ENCODE data around the gene PARD3.

The PARD3 gene

DNA sequence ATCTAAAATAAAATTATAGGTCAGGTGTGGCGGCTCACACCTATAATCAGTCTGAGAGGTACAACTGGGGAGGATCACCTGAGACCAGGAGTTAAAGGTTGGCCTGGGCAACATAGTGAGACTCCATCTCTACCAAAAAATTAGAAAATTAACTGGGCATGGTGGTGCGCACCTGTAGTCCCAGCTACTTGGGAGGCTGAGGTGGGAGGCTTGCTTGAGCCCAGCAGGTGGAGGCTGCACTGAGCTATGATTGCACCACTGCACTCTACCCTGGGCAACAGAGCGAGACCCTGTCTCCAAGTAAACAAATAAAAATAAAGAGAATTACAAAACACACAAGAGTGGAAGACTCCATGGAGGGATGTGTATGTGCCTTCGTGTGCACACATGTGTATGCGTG is 171.5 kb downstream of the PARD3 start:
- no peak for DNase-seq

- no peak for DNase-seq
These were observed 173.1 kb downstream of the PARD3 start for GRCh38 chr10:34641913-34642558.

- DNase-seq = no peak
These were observed 173.8 kb downstream of the PARD3 start for GRCh38 chr10:34641147-34641912.

DNA sequence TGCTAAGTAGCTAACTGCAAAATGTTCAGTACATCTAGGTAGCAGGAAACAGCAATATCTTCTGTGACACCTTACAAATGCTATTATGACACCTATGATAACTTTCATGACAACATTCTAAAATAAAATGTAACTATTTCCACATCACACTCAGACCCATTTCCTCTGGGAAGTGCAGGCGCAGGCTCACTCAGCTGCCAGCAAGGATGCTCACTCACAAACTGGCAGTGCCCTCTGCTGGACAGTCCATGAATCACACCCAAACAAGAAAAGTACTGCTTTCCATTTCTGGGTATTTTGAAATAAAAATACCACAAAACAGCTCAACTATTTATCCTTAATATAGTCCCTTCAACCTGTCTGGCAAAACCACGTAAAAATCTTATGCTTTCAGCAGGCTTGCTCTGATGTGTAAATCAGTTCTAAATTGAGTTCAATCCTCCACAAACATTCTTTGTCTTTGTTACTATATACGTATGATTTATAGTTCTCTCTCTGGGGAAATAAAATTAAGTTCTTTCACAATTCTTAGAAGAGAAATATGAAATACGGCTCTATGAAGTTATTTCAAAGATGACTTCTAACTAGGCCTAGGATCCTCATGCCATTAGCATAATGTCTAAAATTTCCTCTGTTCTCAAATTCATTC is 176.6 kb downstream of the PARD3 start:
- DNase-seq = peak; percentile 61

- peak; percentile 68 for DNase-seq
These were observed 177.6 kb downstream of the PARD3 start for GRCh38 chr10:34637418-34637911.

GRCh38 chr10:34635111-34635510 is 180.0 kb downstream of the PARD3 start:
- DNase-seq = no peak

DNA sequence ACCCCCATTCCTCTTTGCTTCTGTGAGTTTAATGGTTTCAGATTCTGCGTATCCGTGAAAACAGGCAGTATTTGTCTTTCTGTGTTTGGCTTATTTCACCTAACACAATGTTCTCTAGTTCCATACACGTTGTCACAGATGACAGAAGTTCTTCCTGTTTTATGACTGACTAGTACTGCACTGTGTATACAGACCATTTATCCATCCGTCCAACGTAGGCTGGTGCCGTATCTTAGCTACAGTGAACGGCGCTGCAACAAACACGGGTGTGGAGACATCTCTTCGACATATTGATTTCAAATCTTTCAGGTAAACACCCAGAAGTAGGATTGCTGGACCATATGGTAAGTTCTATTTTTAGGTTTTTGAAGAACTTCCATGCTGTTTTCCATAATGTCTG is 181.7 kb downstream of the PARD3 start:
- no peak for DNase-seq

DNA sequence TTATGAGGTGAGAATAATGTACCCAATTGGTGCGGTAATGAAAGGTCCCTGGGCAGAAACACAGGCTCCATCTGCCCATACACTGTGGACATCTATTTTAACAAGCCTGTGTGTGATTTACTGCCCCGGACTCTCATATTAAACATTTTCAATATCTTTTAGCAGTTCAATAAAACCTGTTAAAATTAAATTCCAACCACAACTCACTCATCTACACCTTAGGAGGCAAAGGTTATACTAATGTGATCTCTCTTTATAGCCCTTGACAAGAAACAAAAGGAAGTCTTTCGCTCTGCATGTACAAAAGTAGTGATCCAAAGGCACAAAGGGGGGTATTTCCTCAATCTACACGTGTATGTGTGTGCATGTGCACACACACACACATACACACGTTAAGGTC is 186.0 kb downstream of the PARD3 start:
- DNase-seq = no peak

- DNase-seq = no peak
These were observed 186.8 kb downstream of the PARD3 start for GRCh38 chr10:34628174-34628796.

DNA sequence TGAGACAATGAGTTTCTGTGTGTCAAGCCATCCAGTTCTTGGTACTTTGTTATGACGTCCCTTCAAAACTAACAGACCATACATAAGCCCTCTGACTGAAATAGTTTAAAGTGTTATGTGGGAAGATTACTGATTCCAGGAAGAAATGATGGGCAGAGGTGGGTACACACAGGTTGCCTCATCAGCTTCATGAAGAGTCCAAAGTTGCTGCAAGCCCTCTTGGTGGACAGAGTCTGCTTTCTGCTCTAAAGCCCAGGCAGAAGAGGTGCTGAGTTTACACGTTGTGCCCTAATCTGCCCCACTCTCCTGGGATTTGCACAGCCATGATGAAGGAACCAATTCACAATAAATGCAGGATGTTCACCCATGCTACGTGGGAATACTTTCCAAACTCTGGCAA is 187.4 kb downstream of the PARD3 start:
- DNase-seq = no peak

- DNase-seq = no peak
These were observed 187.8 kb downstream of the PARD3 start for GRCh38 chr10:34627331-34627730.

DNA sequence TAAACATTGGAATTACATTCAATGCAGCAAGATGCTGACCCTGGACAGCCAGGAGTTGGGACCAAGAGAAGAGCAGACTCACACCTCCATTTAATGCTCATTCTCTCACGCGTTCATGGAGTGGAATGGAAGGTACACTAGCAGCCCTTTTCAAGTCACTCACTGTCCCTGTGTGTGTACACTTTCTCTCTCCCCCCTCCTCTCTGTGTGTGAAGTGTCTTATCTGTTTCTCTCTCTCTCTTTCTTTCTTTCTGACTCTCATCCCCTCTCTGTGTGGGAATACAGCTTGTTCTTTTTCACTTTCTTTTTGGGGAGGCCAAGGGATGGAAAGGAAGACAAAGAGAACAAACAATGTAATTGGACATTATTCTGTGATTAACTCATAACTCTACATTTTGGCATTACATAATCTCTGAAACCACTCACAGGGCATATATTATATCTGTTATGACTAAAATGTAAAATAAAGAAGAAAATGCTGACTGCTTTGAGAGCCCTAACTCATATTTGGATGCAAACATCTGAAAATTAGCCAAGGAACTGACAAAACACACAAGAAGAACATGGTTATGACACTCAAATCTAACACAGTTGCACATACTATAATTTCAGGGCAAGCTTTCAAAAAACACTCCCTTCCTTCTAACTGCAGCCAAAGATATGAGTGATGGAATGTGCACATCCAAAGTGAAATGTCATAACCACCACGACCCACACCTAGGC is 188.8 kb downstream of the PARD3 start:
- no peak for DNase-seq

GRCh38 chr10:34624323-34625153 is 190.6 kb downstream of the PARD3 start:
- no peak for DNase-seq

- no peak for DNase-seq
These were observed 192.2 kb downstream of the PARD3 start for GRCh38 chr10:34622945-34623344.

GRCh38 chr10:34618611-34619010 is 196.5 kb downstream of the PARD3 start:
- DNase-seq = no peak

DNA sequence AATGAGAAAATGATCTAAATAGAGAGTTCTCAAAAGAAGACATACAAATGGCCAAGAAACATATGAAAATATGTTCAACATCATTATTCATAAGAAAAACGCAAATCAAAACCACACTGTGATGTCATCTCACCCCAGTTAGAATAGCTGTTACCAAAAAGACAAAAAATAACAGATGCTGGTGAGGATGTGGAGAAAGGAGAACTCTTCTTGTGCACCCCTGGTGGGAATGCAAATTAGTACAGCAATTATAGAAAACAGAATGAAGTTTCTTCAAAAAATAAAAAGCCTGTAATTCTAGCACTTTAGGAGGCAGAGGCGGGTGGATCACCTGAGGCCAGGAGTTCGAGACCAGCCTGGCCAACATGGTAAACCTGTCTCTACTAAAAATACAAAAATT is 199.3 kb downstream of the PARD3 start:
- no peak for DNase-seq

DNA sequence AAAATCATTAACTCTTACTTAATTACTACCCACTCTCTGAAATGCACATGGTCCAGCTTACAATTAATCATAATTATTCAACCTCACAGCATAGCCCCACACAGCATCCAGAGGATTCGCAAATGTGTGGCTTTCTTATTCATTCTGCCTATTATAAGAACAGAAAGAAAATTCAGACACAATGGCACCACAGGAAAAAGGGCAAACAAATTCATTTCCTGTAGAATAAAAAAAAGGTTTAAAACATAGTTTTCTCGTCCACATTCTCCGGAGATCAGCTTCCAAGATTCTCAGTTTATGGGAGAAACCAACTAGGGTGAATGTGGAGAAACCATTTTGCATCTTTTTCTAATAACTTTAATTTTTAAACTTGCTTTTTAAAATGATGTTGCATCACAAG is 201.6 kb downstream of the PARD3 start:
- DNase-seq = no peak

DNA sequence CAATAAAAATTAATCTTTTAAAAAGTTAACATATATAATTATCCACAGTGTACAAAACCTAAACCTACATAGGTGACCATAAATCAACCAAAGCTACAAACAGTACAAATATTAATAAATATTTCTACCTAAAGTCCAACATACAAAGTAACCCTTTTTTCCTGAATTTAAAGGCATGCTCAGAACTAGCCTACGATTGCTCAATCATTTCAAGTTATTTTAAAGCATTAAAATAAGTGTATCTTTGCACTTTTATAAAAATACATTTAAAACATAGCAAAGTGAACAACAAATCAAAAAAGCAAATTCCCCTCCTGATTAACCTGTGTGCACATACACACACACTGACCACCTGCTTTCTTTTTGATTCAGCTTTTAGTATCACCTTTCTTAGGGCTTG is 202.2 kb downstream of the PARD3 start:
- no peak for DNase-seq

DNA sequence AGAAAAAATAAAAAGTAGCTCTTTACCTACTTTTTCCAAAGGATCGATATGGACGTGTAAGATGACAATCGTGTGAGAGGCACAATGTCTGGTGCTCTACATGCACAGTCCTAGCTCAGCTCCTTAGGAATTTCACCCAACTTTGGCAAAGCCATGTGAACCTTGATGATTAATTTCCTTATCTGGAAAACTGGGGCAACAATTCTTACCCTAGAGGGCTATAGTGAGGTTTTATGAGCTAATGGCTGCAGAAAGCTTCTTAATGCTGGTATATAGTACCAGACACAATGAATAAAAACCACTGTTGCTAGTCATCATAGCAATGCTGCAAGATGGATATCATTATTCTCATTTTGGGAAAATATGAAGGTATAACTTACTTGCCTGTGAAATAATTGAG is 202.7 kb downstream of the PARD3 start:
- no peak for DNase-seq

DNA sequence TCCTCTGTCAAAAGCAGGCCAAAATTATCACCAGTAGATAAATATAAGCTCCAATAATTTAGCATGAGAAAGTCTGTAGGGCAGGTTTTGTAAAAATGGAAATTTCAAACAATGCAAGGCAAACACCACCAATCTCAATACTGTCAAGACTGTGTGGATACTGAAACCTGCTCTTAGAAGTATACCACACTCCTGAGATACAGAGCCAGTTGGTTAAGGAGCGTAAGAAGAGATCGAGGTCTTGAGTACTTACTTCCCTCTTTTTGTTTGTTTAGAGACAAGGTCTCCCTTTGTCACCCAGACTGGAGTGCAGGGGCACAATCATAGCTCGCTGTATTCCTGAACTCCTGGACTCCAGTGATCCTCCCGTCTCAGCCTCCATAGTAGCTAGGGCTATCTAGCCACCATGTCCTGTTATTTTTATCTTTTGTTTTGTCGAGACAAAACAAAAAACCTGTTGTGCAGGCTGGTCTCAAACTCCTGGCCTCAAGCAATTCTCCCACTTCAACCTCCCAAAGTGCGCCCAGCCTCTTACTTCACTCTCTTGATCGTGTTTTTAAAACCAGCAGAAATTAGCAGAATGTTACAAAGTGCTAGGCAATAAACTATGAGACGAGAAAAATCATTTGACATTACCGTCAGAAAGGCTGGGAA is 205.7 kb downstream of the PARD3 start:
- DNase-seq = no peak

DNA sequence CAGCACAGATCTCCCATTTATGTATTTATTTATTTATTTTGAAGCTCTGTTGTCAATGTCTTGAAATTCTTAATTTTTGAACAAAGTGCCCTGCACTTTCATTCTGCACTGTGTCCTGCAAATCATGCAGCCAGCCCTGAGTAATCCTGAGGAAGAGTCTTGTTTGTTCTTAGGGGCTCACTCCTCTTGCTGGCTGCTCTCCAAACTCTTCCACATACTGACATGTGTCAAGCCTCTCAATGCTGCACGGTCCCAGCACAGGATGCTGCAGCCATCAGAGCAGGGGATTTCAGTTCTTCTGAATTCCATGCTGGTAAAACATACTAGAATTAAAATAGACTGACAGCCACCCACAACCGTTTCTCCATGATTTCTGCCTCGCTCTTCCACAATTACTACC is 207.2 kb downstream of the PARD3 start:
- no peak for DNase-seq

Data from stimulated activated CD4-positive, alpha-beta T cell treated with anti-CD3 and anti-CD28 coated beads, Interleukin-12 subunit alpha, Interleukin-12 subunit beta, amount 100 ng/mL, for 4 hours (primary cell).